GM12878 (cell line): ENCODE data around the gene WDR77. TPM values are rescaled to one million over a fixed set of nuclear protein-coding genes. Genes with fewer than 3 reads are reported as not detected.

Source experiments
- ATAC-seq: fragments of 200-7000 bp; cut with Tn5 transposase; 3 replicates; pipeline ENCODE4 v1.9.1; 2020; ENCODE audit warnings: mild to moderate bottlenecking, moderate library complexity
- BruUV-seq: library from RNA; stranded (reverse); fragments of 400-500 nt; replicated peaks from 2 replicates; lab custom pipeline; 2021; lab: Mats Ljungman, UMichigan
- CTCF ChIA-PET: fragments of 300-600 bp; sonication (Branson Sonifier 250); formaldehyde crosslinking; extraction: SDS; loops from one replicate; lab custom pipeline; 2021; ENCODE audit warnings: inconsistent platforms; lab: Yijun Ruan, JAX
- POLR2A ChIA-PET: fragments of 350-600 bp; formaldehyde crosslinking; extraction: SDS; loops from one replicate; lab custom pipeline; 2021; ENCODE audit warnings: inconsistent platforms; lab: Charles Lee
- RAD21 ChIA-PET: fragments of 300-600 bp; sonication (Branson Sonifier 250); formaldehyde crosslinking; loops from one replicate; lab custom pipeline; 2023; ENCODE audit warnings: antibody characterized with exemption; ENCODE audit not compliant: unreplicated experiment; lab: Charles Lee
- SMC1A ChIA-PET: fragments of 300-600 bp; sonication (Branson Sonifier 250); formaldehyde crosslinking; loops from one replicate; lab custom pipeline; 2023; ENCODE audit not compliant: unreplicated experiment, uncharacterized antibody; lab: Charles Lee
- DNase-seq: peaks from one replicate; pipeline ENCODE4 v3.0.0-alpha.2; 2011; ENCODE audit warnings: low read depth, low spot score
- FAIRE-seq: peaks from 3 replicates; lab custom pipeline; 2011; peaks lifted over from hg19 to GRCh38; lab: Jason Lieb, UNC
- H2AFZ ChIP-seq: 2 replicates; pipeline ENCODE4 v1.6.0; 2011; ENCODE audit warnings: low read depth, low read length, control low read depth; ENCODE audit not compliant: control insufficient read depth
- H3K27ac ChIP-seq: 2 replicates; pipeline ENCODE4 v1.5.1; 2011; ENCODE audit warnings: control low read depth; ENCODE audit not compliant: control insufficient read depth, insufficient read depth
- H3K27me3 ChIP-seq, 2 experiments: replicated peaks in 1 of 2; 2 replicates each; pipeline versions ENCODE4 v1.6.0 to v1.6.1; 2011; ENCODE audit warnings: low read length in 1 of 2; ENCODE audit not compliant: control insufficient read depth in 2 of 2, insufficient read depth in 2 of 2
- H3K36me3 ChIP-seq, 2 experiments: 2 replicates each; pipeline ENCODE4 v1.5.1; 2011; ENCODE audit warnings: low read length in 1 of 2; ENCODE audit not compliant: control insufficient read depth in 2 of 2, insufficient read depth in 2 of 2
- H3K4me1 ChIP-seq: 2 replicates; pipeline ENCODE4 v1.6.1; 2011; ENCODE audit warnings: mild to moderate bottlenecking, low read length, moderate library complexity, mixed read lengths; ENCODE audit not compliant: control insufficient read depth, insufficient read depth
- H3K4me2 ChIP-seq: 2 replicates; pipeline ENCODE4 v1.6.0; 2011; ENCODE audit warnings: control low read depth; ENCODE audit not compliant: control insufficient read depth, insufficient read depth
- H3K4me3 ChIP-seq: fragments of 200-600 bp; sonication (generic); 2 replicates; pipeline ENCODE4 v1.5.1; 2016
- H3K79me2 ChIP-seq: 2 replicates; pipeline ENCODE4 v1.6.0; 2011; ENCODE audit warnings: low read length; ENCODE audit not compliant: control insufficient read depth, insufficient read depth
- H3K9ac ChIP-seq: 2 replicates; pipeline ENCODE4 v1.8.0; 2011; ENCODE audit warnings: low read length, control low read depth, mixed read lengths; ENCODE audit not compliant: control insufficient read depth, insufficient read depth
- H3K9me3 ChIP-seq: replicated peaks from 3 replicates; pipeline ENCODE4 v1.5.1; 2011; ENCODE audit warnings: mild to moderate bottlenecking, low read length; ENCODE audit not compliant: control insufficient read depth, insufficient read depth
- H4K20me1 ChIP-seq: 2 replicates; pipeline ENCODE4 v1.6.0; 2011; ENCODE audit not compliant: control insufficient read depth, insufficient read depth
- CBX3 ChIP-seq: fragments of 200-600 bp; sonication (generic); IDR thresholded peaks from 2 replicates; pipeline ENCODE4 v1.6.1; 2016; ENCODE audit warnings: low read depth, borderline replicate concordance
- CHD2 ChIP-seq: IDR thresholded peaks from 2 replicates; pipeline ENCODE4 v1.6.1; 2011; ENCODE audit warnings: low read depth, low read length, improper control_type of control experiment, borderline replicate concordance
- DPF2 ChIP-seq: fragments of 450-650 bp; IDR thresholded peaks from 2 replicates; pipeline ENCODE4 v1.6.1; 2017; ENCODE audit warnings: mild to moderate bottlenecking
- EGR1 ChIP-seq, 2 experiments: IDR thresholded peaks; 1 replicate in 1 of 2; 2 replicates in 1 of 2; pipeline ENCODE4 v1.6.1; 2011 to 2012; ENCODE audit warnings: low read depth in 2 of 2, low read length in 2 of 2, borderline replicate concordance in 1 of 2, mild to moderate bottlenecking in 1 of 2, moderate library complexity in 1 of 2
- ESRRA ChIP-seq: IDR thresholded peaks from 2 replicates; pipeline ENCODE4 v1.6.1; 2012; ENCODE audit warnings: mild to moderate bottlenecking, low read length, improper control_type of control experiment
- GABPA ChIP-seq: IDR thresholded peaks from 2 replicates; pipeline ENCODE4 v1.6.1; 2014; ENCODE audit warnings: antibody characterized with exemption, low read depth, mild to moderate bottlenecking, inconsistent platforms
- HCFC1 ChIP-seq: fragments of 150-350 bp; IDR thresholded peaks from 2 replicates; pipeline ENCODE4 v1.6.1; 2014; ENCODE audit warnings: low read length
- HDGF ChIP-seq: fragments of 450-650 bp; IDR thresholded peaks from 2 replicates; pipeline ENCODE4 v1.6.1; 2016; ENCODE audit warnings: antibody characterized with exemption
- JUNB ChIP-seq: IDR thresholded peaks from 2 replicates; pipeline ENCODE4 v1.6.1; 2016; ENCODE audit warnings: antibody characterized with exemption, mild to moderate bottlenecking
- LARP7 ChIP-seq: fragments of 450-650 bp; IDR thresholded peaks from 2 replicates; pipeline ENCODE4 v1.6.1; 2017; ENCODE audit warnings: mild to moderate bottlenecking
- MYB ChIP-seq: fragments of 150-350 bp; IDR thresholded peaks from 2 replicates; pipeline ENCODE4 v1.6.1; 2014; ENCODE audit warnings: mild to moderate bottlenecking, low read depth, low read length, borderline replicate concordance
- MYC ChIP-seq: IDR thresholded peaks from 2 replicates; pipeline ENCODE4 v1.6.1; 2011; ENCODE audit warnings: mild to moderate bottlenecking, low read length, moderate library complexity, inconsistent platforms; ENCODE audit not compliant: insufficient read depth, insufficient replicate concordance, insufficient read length, severe bottlenecking
- NR2C1 ChIP-seq: fragments of 450-650 bp; IDR thresholded peaks from 2 replicates; pipeline ENCODE4 v1.6.1; 2017; ENCODE audit warnings: antibody characterized with exemption, mild to moderate bottlenecking, moderate library complexity
- PBX3 ChIP-seq: IDR thresholded peaks from 2 replicates; pipeline ENCODE4 v1.6.1; 2011; ENCODE audit warnings: mild to moderate bottlenecking, low read depth, low read length, moderate library complexity; ENCODE audit not compliant: insufficient replicate concordance
- POLR2A ChIP-seq: IDR thresholded peaks from 2 replicates; pipeline ENCODE4 v1.6.1; 2011; ENCODE audit warnings: low read depth, mild to moderate bottlenecking, low read length
- RBBP5 ChIP-seq: fragments of 200-600 bp; sonication (generic); conservative IDR thresholded peaks from 2 replicates; pipeline ENCODE4 v1.6.1; 2016
- RUNX3 ChIP-seq: IDR thresholded peaks from 2 replicates; pipeline ENCODE4 v1.6.1; 2012; ENCODE audit warnings: low read length, inconsistent platforms
- SMARCA5 ChIP-seq: fragments of 450-650 bp; IDR thresholded peaks from 2 replicates; pipeline ENCODE4 v1.6.1; 2017; ENCODE audit warnings: mild to moderate bottlenecking
- STAT3 ChIP-seq: IDR thresholded peaks from 2 replicates; pipeline ENCODE4 v1.6.1; 2011; ENCODE audit warnings: low read depth, low read length, improper control_type of control experiment
- TBL1XR1 ChIP-seq: IDR thresholded peaks from 2 replicates; pipeline ENCODE4 v1.6.1; 2012; ENCODE audit warnings: low read depth, low read length, improper control_type of control experiment
- WGBS: methylation state at CpG from one replicate; pipeline ENCODE4 v1.1.6; 2016; ENCODE audit warnings: low lambda C conversion rate; ENCODE audit not compliant: insufficient replicate concordance, insufficient coverage; ENCODE audit errors: missing lambda C conversion rate; 5-methylcytosine and 5-hydroxymethylcytosine counted together
- in situ Hi-C: fragments of 300-500 bp; cut with MboI; formaldehyde crosslinking; loops from 9 replicates; pipeline ENCODE4 v1.14.3; 2018; ENCODE audit warnings: mixed read lengths
- intact Hi-C: fragments of 100-400 bp; cut with micrococcal nuclease; formaldehyde crosslinking; loops from one replicate; pipeline ENCODE4 v1.14.2; 2022; ENCODE audit not compliant: unreplicated experiment
- polyA plus RNA-seq, 11 experiments: library from polyadenylated mRNA; depleted of rRNA in 4 of 11; unstranded in 6 of 11; stranded (reverse) in 5 of 11; fragments of >200 nt; fragmentation: Nextera tagmentation in 4 of 11; fragmentation: Illumina TruSeq in 1 of 11; extraction: Ambion mirVana in 4 of 11; extraction: Trizol in 1 of 11; gene quantifications; 1 replicate in 1 of 11; 2 replicates in 10 of 11; pipeline versions ENCODE4 v1.2.1 to v1.2.3, GENCODE V29; 2011 to 2016; ENCODE audit warnings: inconsistent platforms in 2 of 11, missing spikeins in 2 of 11, low read depth in 1 of 11
- total RNA-seq, 4 experiments: library from RNA; depleted of rRNA in 3 of 4; stranded (reverse); fragments of >200 nt in 3 of 4; fragmentation: Illumina TruSeq in 1 of 4; extraction: Trizol in 1 of 4; gene quantifications; 2 replicates each; pipeline versions ENCODE4 v1.2.1 to v1.2.3, GENCODE V29; 2013 to 2021
- TF ChIP-seq, protein P1 (sequence below): IDR thresholded peaks from 2 replicates; pipeline ENCODE4 v1.6.1; 2012; ENCODE audit warnings: low read depth, low read length, improper control_type of control experiment

Gene WDR77
- total and polyA plus RNA-seq, 10 of the 15 experiments (the other 5 are each of a cell fraction or from before 2014, with no cell fraction given): 12.7 to 167 (median 67.1) TPM

DNA sequence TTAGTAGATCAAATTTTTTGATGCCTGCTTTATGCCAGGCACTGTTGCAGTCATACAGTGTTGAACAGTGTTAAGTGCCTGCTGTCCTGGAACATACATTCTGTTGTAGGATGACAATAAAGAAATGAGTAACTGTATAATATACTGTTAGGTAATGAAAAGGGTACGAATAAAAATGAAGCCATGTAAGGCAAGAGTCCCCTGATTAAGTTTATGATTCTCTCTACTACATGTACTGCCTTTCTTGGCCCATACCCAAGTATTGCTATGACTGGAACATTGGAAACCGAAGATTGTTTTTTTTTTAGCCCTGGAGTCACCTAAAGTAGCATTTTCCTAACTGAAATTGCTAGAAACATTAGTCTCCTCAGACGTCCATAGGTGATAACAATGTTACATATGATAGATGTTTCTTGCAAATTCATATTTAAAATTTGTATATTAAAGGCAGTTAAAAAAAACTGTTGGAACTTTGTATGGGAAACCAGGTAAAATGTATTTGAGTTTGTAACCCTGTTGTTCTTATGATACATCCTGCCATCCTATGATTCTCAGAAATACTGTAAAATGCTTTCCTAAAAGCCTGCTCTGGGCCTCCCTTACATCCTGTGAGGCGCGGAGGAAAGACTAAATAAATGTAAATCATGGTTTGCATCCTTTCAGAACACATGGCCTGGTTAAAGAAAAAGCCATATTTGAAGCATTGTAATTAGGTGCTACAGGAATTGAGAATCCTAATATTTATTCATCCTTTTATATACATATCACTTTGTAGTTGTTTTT, 6.0 kb upstream of the WDR77 start (continued):
- TF ChIP-seq CHD2 (no peak), MYB (no peak), DPF2 (no peak), HCFC1 (no peak), PBX3 (no peak), HDGF (no peak), POLR2A (no peak), SMARCA5 (no peak), JUNB (peak; percentile 86), EGR1 (IDR thresholded peaks at IDR 0.05; ENCODE audit: borderline replicate concordance in 1 of 2, low read depth in 2 of 2, low read length in 2 of 2) (no peak)
- TF ChIP-seq, protein P1, sequence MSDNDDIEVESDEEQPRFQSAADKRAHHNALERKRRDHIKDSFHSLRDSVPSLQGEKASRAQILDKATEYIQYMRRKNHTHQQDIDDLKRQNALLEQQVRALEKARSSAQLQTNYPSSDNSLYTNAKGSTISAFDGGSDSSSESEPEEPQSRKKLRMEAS: no peak

DNA sequence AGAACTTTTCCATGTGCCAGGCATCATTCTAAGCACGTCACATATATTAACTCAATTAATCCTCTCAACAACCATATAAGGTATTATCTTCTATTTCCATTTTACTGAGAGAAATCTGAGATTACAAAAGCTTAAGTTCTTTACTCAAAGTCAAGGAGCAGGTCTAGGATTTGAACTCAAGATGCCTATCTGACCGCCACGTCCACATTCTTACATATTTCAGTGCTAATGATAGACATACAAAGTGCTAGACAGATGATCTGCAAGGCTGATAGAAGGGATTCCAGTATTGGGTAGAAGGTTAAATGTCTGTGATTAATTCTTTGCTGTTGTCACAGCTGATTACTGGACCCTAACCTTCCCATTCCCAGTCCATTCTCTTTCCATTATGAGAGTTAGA, 4.7 kb upstream of the WDR77 start:
- ChIA-PET SMC1A (interaction anchor here (0.9 to 2.6 kb wide), 12 partner anchors 9 to 315 kb away, joined by 3 to 11 read pairs (median 4); no protein-coding TSS in a partner anchor), POLR2A (interaction anchor here (1.3 to 1.4 kb wide), 2 partner anchors 14 to 27 kb away, joined by 3 read pairs; no protein-coding TSS in a partner anchor), CTCF (interaction anchor here (1.1 to 5.0 kb wide), 7 partner anchors 10 to 301 kb away, joined by 3 to 32 read pairs (median 4); no protein-coding TSS in a partner anchor), RAD21 (interaction anchor here (1.4 to 2.6 kb wide), 3 partner anchors 23 to 294 kb away, joined by 3 to 13 read pairs (median 12); no protein-coding TSS in a partner anchor)
- Histone ChIP-seq H3K36me3 (peaks cover 5 to 7% of the 10 kb centered on the region in 2 experiments), H3K4me2 (peak overlapping the region; percentile 0), H3K4me1 (peaks cover 12% of the 10 kb centered on the region; the same call in 1 of the 2 replicates), H3K9me3 (no peaks in the 10 kb centered on the region), H3K27ac (no peak overlapping the region), H3K27me3 (no peaks in the 10 kb centered on the region), H2AFZ (no peak overlapping the region), H4K20me1 (no peaks in the 10 kb centered on the region), H3K4me3 (peak overlapping the region; percentile 32; the same call in 1 of the 2 replicates), H3K79me2 (peaks cover 61% of the 10 kb centered on the region), H3K9ac (no peak overlapping the region)
- DNase-seq: no peak
- 99% methylated on average over 3 of the region's 3 CpGs for WGBS
- FAIRE-seq: no peak
- no peak for ATAC-seq
- BruUV-seq: no TSS peak
- intact Hi-C loops: loop anchor here (2.0 kb wide), 1 partner anchor 15 kb away; no protein-coding TSS in a partner anchor
- in situ Hi-C loops: no loop called here
- TF ChIP-seq STAT3: no peak
- no peak for TF ChIP-seq ESRRA
- TF ChIP-seq MYC: no peak
- no peak for TF ChIP-seq EGR1 (IDR thresholded peaks at IDR 0.05; ENCODE audit: borderline replicate concordance in 1 of 2, low read depth in 2 of 2, low read length in 2 of 2)
- no peak for TF ChIP-seq RBBP5
- no peak for TF ChIP-seq TBL1XR1
- TF ChIP-seq NR2C1: no peak
- no peak for TF ChIP-seq RUNX3
- TF ChIP-seq LARP7: no peak
- no peak for TF ChIP-seq GABPA
- no peak for TF ChIP-seq CBX3
